ENCODE results near the gene GAR1. TPM values are rescaled to one million over a fixed set of nuclear protein-coding genes. Genes with fewer than 3 reads are reported as not detected.

GAR1 gene
- total and polyA plus RNA-seq, 9 donors = 4.3 to 27.9 (median 15.7) TPM

- intact Hi-C loops (cut with DNase I) = no loop called here
Measured at GRCh38 chr4:109795059-109795458, 20.5 kb upstream of the GAR1 start.

DNA sequence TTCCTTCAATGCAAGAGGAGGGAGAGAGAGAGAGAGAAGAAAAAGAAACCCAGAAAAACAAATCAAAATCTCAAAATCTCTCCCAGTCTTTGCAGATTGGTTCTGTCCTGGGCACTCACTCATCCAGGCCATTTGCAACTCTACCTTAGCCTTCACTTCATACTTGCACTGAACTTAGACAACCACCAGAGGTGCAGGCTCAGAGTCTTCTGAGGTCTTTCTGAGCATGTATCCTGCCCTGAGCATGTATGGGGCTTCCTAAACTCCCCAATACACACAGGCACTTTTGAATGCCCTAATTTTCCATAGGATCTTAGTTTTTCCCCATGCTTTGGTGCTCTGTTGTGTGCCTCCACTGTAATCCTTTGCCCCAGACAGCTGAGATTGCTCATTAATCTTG is 16.7 kb upstream of the GAR1 start:
- no peak overlapping the region for H3K4me3 ChIP-seq
- H3K36me3 ChIP-seq = no peaks in the 10 kb centered on the region
- TF ChIP-seq CTCF (IDR thresholded peaks at IDR 0.05) = no peak
- TF ChIP-seq POLR2A (IDR thresholded peaks at IDR 0.05) = no peak
- TF ChIP-seq EP300 (IDR thresholded peaks at IDR 0.05) = no peak
- H3K27me3 ChIP-seq = no peaks in the 10 kb centered on the region
- no peaks in the 10 kb centered on the region for H3K4me1 ChIP-seq (ENCODE audit: insufficient read depth)
- no peaks in the 10 kb centered on the region for H3K9me3 ChIP-seq
- intact Hi-C loops (cut with DNase I) = no loop called here
- no peak for DNase-seq
- no peak overlapping the region for H3K27ac ChIP-seq

More at GRCh38 chr4:109795059-109795458, 20.5 kb upstream of the GAR1 start:
- Histone ChIP-seq H3K9me3 (peaks cover 0 to 3% of the 10 kb centered on the region in 2 donors), H3K4me1 (ENCODE audit: insufficient read depth) (no peaks in the 10 kb centered on the region), H3K36me3 (no peaks in the 10 kb centered on the region), H3K4me3 (no peak overlapping the region), H3K27ac (no peak overlapping the region), H3K27me3 (no peaks in the 10 kb centered on the region)
- DNase-seq = no peak
- TF ChIP-seq EP300 (IDR thresholded peaks at IDR 0.05) = no peak
- 92 to 96% (median 95%) methylated on average over 6 of the region's 6 CpGs for WGBS, 3 donors

DNA sequence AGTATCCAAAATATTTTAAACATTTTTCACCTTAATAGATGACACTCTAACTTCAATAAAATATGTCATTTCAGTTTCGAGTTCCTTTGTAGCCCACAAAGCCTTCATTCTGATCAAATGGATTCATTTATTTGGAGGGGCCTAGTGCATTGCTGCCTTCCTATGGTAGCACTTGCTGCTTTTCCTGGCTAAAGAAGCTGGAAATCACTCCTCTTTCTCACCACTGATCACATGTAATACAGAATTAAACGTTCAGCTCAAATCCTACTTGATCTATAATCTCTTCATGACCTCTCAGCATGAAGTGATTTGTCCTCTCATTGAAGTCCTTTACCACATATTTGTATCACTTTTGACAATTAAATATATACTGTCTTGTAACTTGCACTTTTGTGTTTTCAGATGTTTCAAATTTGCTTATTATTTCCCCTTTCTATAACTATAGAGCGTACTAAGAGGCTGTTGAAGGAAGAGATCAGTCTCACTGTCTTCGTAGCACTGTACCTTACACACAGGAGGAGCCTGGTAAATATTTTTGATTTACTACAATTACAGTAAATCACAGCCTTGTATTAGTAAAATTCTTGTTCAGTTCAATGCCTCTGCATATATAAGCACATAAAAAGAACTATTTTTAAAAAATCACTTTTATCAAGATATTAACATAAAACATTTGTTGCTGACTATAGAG is 14.3 kb upstream of the GAR1 start:
- WGBS, 3 donors = 16 to 24% (median 23%) methylated on average over 4 of the region's 4 CpGs
- no peak overlapping the region for H3K27ac ChIP-seq
- TF ChIP-seq POLR2A (IDR thresholded peaks at IDR 0.05) = no peak
- TF ChIP-seq EP300 (IDR thresholded peaks at IDR 0.05) = no peak
- no peak for TF ChIP-seq CTCF (IDR thresholded peaks at IDR 0.05)
- no peaks in the 10 kb centered on the region for H3K9me3 ChIP-seq
- intact Hi-C loops (cut with DNase I) = no loop called here
- H3K36me3 ChIP-seq = no peaks in the 10 kb centered on the region
- no peaks in the 10 kb centered on the region for H3K4me1 ChIP-seq (ENCODE audit: insufficient read depth)
- H3K4me3 ChIP-seq = no peak overlapping the region
- DNase-seq = no peak
- no peaks in the 10 kb centered on the region for H3K27me3 ChIP-seq

DNA sequence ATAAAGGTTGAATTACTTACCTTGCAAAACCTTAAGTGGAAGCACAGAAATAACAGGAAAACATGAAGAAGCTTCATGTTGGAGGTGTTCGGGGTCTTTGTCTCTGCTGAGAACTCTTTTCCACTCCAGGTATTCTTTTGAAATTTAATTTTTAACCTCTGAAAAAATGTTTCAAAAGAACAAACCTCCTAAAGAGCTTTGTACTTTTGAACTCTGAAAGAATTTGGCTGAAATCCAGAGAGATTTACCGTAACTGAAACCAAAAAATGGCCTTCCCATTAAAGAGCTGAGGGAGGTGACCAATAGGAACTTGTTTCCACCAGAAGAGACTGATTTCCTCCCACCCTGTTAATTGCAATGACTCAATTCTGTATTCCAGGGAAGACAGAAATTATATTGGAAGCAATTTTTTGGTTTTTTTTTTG is 13.7 kb upstream of the GAR1 start, which contains the start of gene CFI:
Gene CFI (minus strand): TSS at position 105 of the 425 bp plus-strand sequence. CDS start 28 bp downstream, at position 77.
- Histone ChIP-seq H3K36me3 (no peaks in the 10 kb centered on the region), H3K4me3 (no peak within 1 kb of the TSS), H3K27ac (no peak within 1 kb of the TSS), H3K27me3 (no peaks in the 10 kb centered on the region), H3K4me1 (ENCODE audit: insufficient read depth) (no peaks in the 10 kb centered on the region), H3K9me3 (no peaks in the 10 kb centered on the region)
- 17 to 27% (median 20%) methylated on average over 2 of the region's 2 CpGs for WGBS, 3 donors
- intact Hi-C loops (cut with DNase I) = no loop called here
- TF ChIP-seq CTCF (IDR thresholded peaks at IDR 0.05) (no peak), POLR2A (IDR thresholded peaks at IDR 0.05) (no peak), EP300 (IDR thresholded peaks at IDR 0.05) (no peak)
- DNase-seq = no peak

- DNase-seq = no peak
- Histone ChIP-seq H3K4me1 (ENCODE audit: insufficient read depth) (no peaks in the 10 kb centered on the region), H3K36me3 (no peaks in the 10 kb centered on the region), H3K27ac (no peak overlapping the region), H3K4me3 (no peak overlapping the region), H3K9me3 (no peaks in the 10 kb centered on the region), H3K27me3 (no peaks in the 10 kb centered on the region)
- TF ChIP-seq POLR2A (IDR thresholded peaks at IDR 0.05) (no peak), CTCF (IDR thresholded peaks at IDR 0.05) (no peak), EP300 (IDR thresholded peaks at IDR 0.05) (no peak)
- intact Hi-C loops (cut with DNase I) = no loop called here
- WGBS, 3 donors = 41 to 50% (median 49%) methylated on average over 4 of the region's 4 CpGs
Measured at GRCh38 chr4:109803924-109804571, 11.5 kb upstream of the GAR1 start.
